HG03159 (cell line): Measurements from ENCODE around the gene GALNT6.

Experiments used
- ATAC-seq: cut with Tn5 transposase; IDR thresholded peaks from one replicate; pipeline ENCODE4 v1.9.1; 2021; ENCODE audit warnings: mild to moderate bottlenecking, moderate library complexity; ENCODE audit not compliant: unreplicated experiment

Gene GALNT6

GRCh38 chr12:51383269-51383905, 7.8 kb downstream of the GALNT6 start:
- ATAC-seq, result no peak

GRCh38 chr12:51382173-51382572, 9.0 kb downstream of the GALNT6 start:
- ATAC-seq, result no peak

DNA sequence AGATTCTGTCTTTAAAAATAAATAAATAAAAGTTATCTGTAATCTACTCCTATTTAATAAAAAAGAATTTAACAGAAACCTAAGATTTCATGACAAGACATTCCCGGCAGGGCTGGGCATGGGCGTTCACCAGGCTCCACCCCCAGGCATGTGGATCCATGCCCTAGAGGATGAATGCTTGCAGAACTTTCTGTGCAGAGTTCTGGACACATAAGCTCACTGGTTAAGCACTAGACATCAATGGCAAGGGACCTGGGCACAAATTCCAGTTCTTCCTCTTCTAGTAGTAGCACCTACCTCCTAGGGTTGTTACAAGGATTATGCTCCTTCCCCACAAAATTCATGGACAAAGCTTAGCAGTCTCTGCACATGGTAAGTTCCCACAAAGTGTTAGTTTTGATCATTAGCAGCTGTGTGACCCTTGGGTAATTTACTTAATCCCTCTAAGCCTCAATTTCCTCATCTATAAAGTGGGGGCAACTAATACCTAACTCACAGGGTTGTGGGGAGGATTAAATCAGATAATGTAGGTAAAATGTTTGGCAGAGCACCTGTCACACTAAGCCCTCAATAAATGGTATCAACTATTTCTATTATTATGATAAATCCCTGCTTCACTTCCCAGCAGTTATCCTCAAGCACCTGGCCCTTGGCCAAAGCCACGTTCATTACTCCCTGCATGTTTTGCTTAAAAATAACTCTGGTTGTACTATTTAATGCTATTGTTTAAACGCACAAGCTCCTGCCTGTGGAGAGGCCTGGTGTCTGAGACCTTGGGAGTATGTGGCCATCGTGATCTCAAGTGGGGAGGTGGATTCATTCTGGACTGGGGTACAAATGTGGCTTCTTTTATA, 9.8 kb downstream of the GALNT6 start:
- no peak for ATAC-seq

- no peak for ATAC-seq
Observed at GRCh38 chr12:51379571-51379970, 11.6 kb downstream of the GALNT6 start.

- ATAC-seq, result no peak
Observed at GRCh38 chr12:51378749-51379148, 12.5 kb downstream of the GALNT6 start.

DNA sequence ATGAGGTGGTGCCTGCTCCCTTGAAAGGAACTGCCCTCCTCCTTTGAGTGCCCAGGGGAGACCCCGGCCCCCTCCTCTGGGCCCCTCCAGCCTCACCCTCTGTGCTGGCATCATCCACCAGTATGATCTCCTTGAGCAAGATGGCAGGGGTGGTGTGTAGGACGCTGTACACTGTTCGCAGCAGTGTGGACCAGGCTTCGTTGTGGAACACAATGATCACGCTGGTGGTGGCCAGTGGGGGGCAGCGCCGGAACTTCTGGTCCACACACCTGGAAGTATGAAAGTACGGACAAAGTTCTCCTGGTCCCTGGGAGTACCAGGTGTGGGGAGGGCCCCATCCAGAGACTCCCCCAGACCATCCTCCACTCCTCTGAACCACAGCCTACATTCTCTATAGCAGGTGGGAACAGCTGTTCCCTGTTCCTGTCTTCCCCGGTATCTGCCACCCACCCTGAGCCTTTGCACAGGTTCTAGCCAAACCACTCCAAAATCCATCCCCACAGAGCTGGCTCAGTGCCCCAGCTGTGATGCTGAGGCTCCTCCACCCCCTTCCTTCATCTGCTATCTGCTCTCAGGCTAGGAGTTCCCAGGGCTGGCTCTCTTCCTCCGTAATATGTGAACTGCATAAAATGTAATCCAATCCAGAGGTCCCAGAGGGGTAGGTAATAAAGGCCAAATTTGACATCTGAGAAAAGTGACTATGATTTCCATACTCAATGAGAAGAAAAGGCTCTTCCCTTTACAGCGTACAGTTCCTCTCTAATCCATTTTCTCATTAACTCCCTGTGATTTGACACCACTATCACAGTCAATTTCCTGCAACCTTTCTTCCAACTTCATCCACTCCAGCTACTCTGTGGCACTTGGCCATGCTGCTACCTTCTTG, 13.9 kb downstream of the GALNT6 start:
- ATAC-seq, result no peak

DNA sequence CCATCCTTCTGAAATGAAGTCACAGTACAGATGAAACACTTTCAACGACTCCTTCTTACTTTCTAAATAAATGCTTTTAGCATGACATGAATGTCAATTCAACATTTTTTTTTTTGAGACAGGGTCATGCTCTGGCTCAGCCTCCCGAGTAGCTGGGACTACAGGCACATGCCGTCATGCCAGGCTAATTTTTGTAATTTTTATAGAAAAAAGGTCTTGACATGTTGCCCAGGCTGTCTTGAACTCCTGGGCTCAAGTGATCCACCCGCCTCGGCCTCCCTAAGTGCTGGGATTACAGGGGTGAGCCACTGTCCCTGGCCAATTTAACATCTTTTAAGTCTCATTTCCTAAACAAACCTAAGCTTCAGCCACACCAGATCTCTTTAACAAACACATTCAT, 16.4 kb downstream of the GALNT6 start:
- no peak for ATAC-seq

GRCh38 chr12:51374361-51374760, 16.8 kb downstream of the GALNT6 start:
- no peak for ATAC-seq

DNA sequence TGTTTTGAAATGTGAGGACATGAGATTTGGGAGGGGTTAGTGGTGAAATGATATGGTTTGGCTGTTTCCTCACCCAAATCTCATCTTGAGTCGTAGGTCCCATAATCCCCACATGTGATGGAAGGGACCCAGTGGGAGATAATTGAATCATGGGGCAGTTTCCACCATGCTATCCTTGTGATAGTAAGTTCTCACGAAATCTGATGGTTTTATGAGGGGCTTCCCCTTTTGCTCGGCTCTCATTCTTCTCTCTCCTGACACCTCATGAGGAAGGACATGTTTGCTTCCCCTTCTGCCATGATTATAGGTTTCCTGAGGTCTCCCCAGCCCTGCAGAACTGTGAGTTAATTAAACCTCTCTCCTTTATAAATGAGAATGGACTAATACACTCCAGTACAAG, 18.0 kb downstream of the GALNT6 start:
- no peak for ATAC-seq

- no peak for ATAC-seq
Observed at GRCh38 chr12:51372021-51372420, 19.2 kb downstream of the GALNT6 start.

DNA sequence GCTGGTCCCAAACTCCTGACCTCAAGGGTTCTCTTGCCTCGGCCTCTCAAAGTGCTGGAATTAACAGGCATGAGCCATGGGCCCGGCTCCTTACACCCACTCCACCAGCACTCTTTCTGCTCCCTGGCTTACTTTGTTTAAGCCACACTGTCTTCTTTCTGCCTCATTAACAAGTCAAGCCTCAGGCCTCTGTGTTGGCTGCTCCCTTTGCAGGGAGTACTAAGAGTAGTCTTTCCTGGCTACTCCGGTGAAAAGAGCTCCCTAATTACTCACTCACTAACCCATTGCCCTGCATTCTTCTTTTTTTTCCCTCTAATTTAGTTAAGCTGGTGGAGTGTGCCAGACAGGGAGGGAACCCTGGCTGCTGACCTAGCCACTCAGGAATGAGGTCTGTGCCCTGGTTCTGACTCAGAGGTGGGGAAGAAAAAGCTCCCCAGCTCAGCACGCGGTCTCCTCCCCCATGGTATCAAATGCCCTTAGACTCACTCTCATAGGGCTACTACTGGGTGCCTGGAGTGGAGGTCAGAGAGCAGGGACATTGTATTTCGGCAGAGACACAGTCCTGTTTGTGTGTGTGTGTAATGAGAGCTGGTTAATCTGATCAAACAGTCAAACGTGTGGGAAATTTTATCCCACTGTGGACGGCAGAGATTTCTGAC, 19.8 kb downstream of the GALNT6 start:
- ATAC-seq, result no peak

- ATAC-seq, result no peak
Observed at GRCh38 chr12:51370667-51371066, 20.5 kb downstream of the GALNT6 start.

GRCh38 chr12:51369581-51369980, 21.6 kb downstream of the GALNT6 start:
- peak; percentile 5 for ATAC-seq

GRCh38 chr12:51368640-51369517, 22.3 kb downstream of the GALNT6 start:
- peak; percentile 98 for ATAC-seq

GRCh38 chr12:51365276-51365675, 25.9 kb downstream of the GALNT6 start:
- no peak for ATAC-seq

DNA sequence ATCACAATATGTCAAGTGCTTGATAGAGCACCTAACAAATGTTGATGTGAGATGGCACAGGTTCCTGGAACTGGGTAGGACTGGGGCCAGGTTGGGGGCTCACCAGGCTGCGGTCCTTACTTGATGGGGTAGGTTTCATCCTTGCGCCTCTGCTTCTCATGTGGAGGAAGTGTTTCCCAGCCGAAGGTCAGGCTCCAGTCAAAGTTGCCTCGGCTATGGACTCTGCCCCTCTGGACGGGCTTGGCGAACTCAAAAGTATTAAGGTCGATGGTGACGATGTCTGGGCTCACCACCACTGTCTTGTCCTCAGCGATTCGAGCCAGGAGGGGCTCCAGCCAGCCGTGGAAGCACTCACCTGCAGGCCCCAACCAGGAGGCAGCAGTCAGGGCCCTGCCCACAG, 27.2 kb downstream of the GALNT6 start:
- no peak for ATAC-seq

- ATAC-seq, result no peak
Observed at GRCh38 chr12:51362747-51363342, 28.4 kb downstream of the GALNT6 start.

- no peak for ATAC-seq
Observed at GRCh38 chr12:51362307-51362706, 28.9 kb downstream of the GALNT6 start.

DNA sequence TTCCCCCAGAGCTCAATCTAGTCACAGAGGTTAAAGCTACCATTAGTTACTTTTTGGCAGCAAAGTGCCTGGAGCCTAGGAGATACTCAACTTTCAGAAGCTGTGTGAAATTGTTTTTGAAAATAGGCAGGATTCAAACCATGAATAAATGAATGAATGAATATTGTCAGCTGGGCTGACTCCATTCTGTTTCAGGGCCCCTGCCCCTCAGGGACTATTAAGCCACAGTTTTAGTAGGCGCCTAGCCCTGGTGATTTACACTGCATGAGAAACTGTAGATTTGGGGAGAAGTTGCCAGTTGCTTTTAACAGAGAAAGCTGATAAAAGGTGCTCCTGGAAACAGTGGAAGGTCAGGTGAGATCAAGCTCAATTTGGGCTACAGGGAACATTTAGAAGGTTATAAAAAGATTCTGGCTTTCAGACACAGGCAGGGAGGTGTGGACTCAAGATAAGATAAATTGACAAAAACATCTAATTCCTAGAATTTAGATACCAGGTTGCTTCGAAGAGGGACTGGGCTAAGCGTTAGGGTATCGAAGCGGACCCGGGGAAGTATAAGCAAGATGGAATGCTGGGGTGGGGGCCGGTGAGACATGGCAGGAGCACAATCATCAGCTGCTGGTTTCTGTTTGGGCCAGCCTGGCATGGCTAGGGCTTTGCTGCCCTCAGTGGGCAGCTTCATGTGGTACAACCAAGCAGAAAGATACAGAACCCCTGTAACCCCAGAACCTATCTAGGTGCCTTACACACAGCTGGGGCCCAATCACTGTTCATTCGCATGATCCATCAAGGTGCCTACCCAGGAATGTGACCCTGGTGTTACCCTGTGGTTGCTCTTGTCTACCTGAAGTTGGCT, 29.8 kb downstream of the GALNT6 start:
- ATAC-seq, result no peak
